Measurements from ENCODE around the gene PALMD. TPM values are rescaled to one million over a fixed set of nuclear protein-coding genes. Genes with fewer than 3 reads are reported as not detected.

The PALMD gene
- total RNA-seq, 1 donor from 2014 or later = 18.8 TPM

GRCh38 chr1:99727575-99728185 is 81.8 kb downstream of the PALMD start:
- Histone ChIP-seq H3K36me3 (no peaks in the 10 kb centered on the region), H3K9me3 (no peaks in the 10 kb centered on the region), H3K27me3 (ENCODE audit: low read depth) (no peaks in the 10 kb centered on the region), H3K4me3 (no peak overlapping the region), H3K4me1 (no peaks in the 10 kb centered on the region), H3K27ac (peak overlapping the region; percentile 26)
- DNase-seq (no peak), ATAC-seq (no peak)
- intact Hi-C loops (cut with DNase I) = no loop called here
- no peak for TF ChIP-seq CTCF (IDR thresholded peaks at IDR 0.05)

GRCh38 chr1:99728494-99729235 is 82.8 kb downstream of the PALMD start:
- no peaks in the 10 kb centered on the region for H3K36me3 ChIP-seq
- ATAC-seq = peak in 1 of 2 donors; percentile 17
- no peaks in the 10 kb centered on the region for H3K9me3 ChIP-seq
- no peak overlapping the region for H3K4me3 ChIP-seq
- H3K27me3 ChIP-seq (ENCODE audit: low read depth) = no peaks in the 10 kb centered on the region
- peak; percentile 48 for TF ChIP-seq CTCF (IDR thresholded peaks at IDR 0.05)
- no peaks in the 10 kb centered on the region for H3K4me1 ChIP-seq
- intact Hi-C loops (cut with DNase I) = no loop called here
- H3K27ac ChIP-seq = peak overlapping the region; percentile 26
- no peak for DNase-seq

GRCh38 chr1:99731384-99731783 is 85.5 kb downstream of the PALMD start:
- ATAC-seq = no peak
- no peak overlapping the region for H3K4me3 ChIP-seq
- no peaks in the 10 kb centered on the region for H3K36me3 ChIP-seq
- H3K27me3 ChIP-seq (ENCODE audit: low read depth) = no peaks in the 10 kb centered on the region
- no peak for DNase-seq
- intact Hi-C loops (cut with DNase I) = no loop called here
- no peak overlapping the region for H3K27ac ChIP-seq
- no peaks in the 10 kb centered on the region for H3K4me1 ChIP-seq
- no peaks in the 10 kb centered on the region for H3K9me3 ChIP-seq
- TF ChIP-seq CTCF (IDR thresholded peaks at IDR 0.05) = no peak

GRCh38 chr1:99735852-99736251 is 89.9 kb downstream of the PALMD start:
- Histone ChIP-seq H3K4me3 (no peak overlapping the region), H3K27me3 (ENCODE audit: low read depth) (no peaks in the 10 kb centered on the region), H3K9me3 (no peaks in the 10 kb centered on the region), H3K4me1 (no peaks in the 10 kb centered on the region), H3K36me3 (peaks cover 18% of the 10 kb centered on the region), H3K27ac (no peak overlapping the region)
- no peak for DNase-seq
- intact Hi-C loops (cut with DNase I) = no loop called here
- no peak for TF ChIP-seq CTCF (IDR thresholded peaks at IDR 0.05)
- ATAC-seq = no peak

- no peak overlapping the region for H3K4me3 ChIP-seq
- no peaks in the 10 kb centered on the region for H3K27me3 ChIP-seq (ENCODE audit: low read depth)
- H3K27ac ChIP-seq = no peak overlapping the region
- intact Hi-C loops (cut with DNase I) = no loop called here
- peak; percentile 39 for TF ChIP-seq CTCF (IDR thresholded peaks at IDR 0.05)
- no peaks in the 10 kb centered on the region for H3K9me3 ChIP-seq
- peaks cover 27% of the 10 kb centered on the region for H3K36me3 ChIP-seq
- ATAC-seq (peak; percentile 41 to 52), DNase-seq (no peak)
- no peaks in the 10 kb centered on the region for H3K4me1 ChIP-seq
Measured at GRCh38 chr1:99737016-99737415, 91.1 kb downstream of the PALMD start.
